ENCODE results near the gene RHOBTB3.

GRCh38 chr5:95799191-95799835 is 68.2 kb downstream of the RHOBTB3 start:
- TF ChIP-seq CTCF (conservative IDR thresholded peaks at IDR 0.05; ENCODE audit: low read length) = no peak
- no peak for TF ChIP-seq EZH2phosphoT487 (IDR thresholded peaks at IDR 0.05; ENCODE audit: borderline replicate concordance)
